Middle frontal gyrus (tissue), 1 donor: ENCODE measurements around the gene CNEP1R1.

ENCODE experiments used
- DNase-seq: peaks from one replicate; pipeline ENCODE4 v3.0.0-alpha.2; 2015; ENCODE audit warnings: low spot score; ENCODE audit errors: extremely low spot score

CNEP1R1 gene

DNA sequence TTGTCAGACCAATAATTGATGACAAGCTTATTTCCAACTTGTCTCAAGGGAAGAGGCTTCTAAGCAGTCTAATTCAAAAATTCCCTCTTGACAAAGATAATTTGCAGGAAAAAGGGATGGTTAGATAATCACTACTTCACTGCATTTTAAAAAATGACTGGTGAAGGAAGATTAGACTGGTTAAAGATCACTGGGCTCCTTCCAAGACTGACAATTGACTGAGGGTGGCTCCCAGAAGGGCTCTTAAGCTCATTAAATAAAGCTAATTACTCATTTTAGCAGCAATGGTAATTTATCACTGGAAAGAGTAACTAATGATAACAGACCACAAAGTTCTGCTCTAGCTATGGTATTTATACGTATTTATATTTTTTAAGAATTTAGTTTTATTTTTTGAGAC is 36.3 kb downstream of the CNEP1R1 start:
- no peak for DNase-seq

DNA sequence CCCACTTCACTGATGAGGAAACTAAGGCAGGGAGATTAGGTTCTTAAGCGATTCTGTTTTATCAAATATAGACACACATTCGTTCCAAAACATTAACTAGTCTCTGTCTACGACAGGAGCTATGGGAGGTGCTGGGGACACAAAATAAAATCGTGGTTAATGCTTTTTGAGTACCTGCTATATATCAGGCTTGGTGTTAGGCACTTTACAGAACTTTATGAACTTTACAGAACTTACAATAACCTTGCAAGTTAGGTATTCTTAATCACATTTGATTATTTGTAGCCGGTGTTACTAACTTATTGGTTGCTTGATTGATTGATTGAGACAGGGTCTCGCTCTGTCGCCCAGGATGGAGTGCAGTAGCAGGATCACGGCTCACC is 40.2 kb downstream of the CNEP1R1 start:
- DNase-seq = no peak

DNA sequence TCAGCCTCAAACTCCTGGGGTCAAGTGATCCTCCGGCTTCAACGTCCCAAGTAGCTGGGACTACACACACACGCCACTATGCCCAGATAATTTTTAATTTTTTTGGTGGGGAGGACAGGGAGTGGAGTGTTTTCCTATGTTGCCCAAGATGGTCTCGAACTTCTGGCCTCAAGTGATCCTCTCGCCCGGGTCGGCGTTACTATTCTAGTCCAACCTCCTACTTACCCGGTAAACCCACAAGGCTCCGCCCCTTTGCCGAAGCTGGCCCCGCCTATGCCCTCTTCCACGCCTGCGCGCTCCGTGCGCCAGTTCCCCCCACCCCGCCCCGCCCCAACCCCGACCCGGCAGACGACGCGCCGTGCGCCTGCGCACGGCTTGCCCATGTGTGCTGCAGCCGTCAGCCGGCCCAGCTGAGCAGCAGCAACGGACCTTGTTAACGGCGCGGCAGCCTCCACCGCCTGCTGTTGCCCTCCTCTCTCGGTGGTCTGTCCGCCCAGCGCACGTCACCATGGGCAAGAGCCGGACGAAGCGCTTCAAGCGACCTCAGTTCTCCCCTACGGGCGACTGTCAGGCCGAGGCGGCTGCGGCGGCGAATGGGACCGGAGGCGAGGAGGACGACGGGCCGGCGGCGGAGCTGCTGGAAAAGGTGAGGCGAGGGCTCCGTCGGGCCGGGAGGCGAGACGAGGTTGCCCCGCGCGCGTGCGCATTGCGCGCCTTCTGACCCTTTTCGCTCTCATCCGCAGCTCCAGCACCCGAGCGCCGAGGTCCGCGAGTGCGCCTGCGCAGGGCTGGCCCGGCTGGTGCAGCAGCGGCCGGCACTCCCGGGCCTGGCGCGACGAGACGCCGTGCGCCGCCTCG is 40.8 kb downstream of the CNEP1R1 start, which contains the start of gene HEATR3:
HEATR3 (plus strand) TSS at position 347 of the 858 bp plus-strand sequence; CDS start at position 509, 162 bp downstream.
- peak; percentile 82 for DNase-seq

DNA sequence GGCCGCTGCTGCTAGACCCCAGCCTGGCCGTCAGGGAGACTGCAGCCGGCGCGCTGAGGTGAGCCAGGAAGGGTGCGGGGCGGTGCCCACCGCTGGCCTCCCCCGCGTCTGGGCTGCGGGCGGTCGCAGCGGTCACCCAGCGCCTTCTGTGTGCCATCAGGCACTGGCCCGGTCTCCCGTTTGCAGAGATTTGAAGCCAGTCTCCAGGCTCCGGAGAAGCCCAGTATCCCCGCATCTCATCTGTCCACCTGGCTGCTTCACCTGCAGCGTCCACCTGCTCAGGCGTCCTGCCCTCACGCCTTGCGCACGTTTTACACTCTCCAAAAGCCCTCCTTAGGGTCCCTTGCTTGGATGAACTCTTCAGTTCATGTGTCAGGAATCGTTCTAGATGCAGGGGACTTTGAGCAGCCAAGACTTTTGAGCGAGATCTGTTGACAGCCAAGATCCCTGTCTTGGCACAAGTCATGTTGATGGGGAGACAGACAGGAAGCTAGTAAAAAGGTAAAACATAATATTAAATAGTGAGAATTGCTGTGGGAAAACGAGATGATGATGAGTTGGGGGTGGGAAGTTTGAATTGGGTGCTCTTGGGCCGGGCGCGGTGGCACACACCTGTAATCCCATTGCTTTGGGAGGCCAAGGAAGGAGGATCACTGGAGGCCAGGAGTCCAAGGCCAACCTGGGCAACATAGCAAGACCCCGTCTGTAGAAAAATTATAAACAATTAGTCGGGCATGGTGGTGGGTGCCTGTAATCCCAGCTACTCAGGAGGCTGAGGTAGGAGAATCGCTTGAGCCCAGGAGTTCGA is 41.7 kb downstream of the CNEP1R1 start:
- no peak for DNase-seq

DNA sequence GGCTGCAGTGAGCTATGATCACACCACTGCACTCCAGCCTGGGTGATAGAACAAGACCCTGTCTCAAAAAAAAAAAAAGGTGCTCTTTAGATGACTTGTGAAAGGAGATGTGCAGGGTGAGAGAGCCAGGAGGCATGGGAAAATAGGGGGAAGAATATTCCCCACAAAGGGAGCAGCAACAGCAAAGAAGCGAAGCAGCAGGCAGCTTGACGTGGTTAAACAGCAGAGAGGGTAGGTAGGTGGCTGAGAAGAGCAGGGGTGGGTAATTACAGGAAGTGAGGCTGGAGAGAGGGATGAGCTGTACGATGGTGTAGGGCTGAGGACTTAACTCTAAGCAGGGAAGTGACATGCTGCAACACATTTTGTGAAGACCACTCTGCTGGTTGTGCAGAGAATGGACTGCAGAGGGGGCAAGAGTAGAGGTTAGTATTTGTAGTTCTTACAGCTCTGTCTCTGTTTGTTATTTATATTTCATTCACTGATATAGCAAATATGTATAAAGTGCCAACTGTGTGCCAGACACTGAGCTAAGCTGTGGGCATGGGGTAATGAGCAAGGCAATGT is 42.3 kb downstream of the CNEP1R1 start:
- DNase-seq = no peak

DNA sequence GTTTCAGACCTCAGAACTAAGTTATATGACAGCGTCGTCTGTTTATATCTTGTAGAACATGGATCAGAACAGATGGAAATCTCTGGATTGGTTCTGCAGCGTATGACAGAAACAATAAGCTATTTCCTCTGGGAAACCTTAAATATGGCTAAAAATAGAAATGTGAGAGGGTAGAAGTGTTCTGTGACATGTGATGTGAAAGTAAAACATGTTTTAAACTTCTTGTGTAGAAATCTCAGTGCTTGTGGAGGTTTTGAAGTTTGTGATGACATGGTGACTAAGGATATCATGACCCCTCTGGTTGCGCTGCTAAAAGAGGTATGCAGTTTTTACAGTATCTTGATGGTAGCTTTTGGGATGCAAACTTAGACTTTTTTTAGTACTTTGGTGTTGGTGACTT is 43.5 kb downstream of the CNEP1R1 start:
- DNase-seq = no peak

DNA sequence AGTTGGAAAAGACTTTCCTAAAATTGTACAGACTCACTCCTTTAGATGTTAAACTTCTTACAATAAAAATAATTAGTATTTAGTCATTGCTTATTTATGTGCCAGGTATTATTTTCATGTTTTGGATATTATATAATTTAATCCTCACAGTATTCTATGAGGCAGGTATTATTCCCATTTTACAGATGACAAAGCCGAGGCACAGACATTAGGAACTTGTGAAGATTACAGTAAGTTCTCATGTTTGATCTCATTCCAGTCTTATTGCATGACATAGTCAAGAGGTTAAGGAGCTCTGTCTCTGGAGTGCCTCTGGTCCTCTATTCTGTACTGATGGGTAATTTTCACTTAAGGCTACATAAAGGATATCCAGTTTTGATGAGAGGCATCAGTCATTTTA is 44.0 kb downstream of the CNEP1R1 start:
- no peak for DNase-seq

DNA sequence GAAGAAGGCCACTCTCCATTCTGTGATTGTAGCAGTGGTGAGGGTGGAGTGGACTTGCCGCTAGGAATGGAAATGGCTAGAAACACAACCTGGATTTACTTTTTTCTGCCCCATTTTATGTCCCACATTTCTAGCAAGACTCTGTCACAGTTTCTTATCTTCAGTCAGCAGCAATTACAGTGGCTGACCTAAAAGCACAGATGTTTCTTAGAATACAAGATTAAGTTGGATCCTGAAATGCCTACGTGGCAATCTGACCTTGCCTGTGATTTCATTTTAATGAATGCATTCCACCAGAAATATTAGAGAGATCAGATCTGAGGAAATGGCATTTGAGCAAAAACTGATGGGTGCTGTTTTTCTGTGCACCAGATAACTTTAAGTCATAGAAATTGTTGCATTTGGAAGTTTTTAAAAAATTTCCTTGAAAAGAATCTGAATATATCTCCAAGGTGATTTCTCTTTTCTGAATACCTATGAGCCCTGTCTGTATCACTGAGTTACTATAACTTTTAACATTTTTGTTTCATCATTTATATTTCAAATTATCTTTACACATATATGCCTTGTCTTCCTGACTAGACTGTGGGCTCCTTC is 46.1 kb downstream of the CNEP1R1 start:
- no peak for DNase-seq

DNA sequence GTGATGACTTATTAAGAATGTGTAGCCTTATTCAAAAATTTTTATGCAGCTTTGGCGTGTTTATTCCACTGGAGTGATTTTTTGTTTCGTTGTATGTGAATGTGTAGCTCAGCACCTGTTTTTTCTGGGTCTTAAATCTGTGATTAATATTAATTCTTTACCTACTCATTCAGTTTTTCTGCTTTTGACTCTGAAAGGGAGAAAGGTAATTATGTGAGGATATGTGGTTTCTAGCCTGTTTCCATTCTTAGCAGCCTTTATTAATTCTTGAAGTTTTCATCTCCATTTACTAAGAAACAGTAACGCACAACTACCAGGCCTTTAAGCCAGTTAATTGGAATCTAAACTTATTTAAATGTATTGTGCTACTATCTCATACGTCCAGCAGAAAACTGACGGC is 47.7 kb downstream of the CNEP1R1 start:
- DNase-seq = no peak

DNA sequence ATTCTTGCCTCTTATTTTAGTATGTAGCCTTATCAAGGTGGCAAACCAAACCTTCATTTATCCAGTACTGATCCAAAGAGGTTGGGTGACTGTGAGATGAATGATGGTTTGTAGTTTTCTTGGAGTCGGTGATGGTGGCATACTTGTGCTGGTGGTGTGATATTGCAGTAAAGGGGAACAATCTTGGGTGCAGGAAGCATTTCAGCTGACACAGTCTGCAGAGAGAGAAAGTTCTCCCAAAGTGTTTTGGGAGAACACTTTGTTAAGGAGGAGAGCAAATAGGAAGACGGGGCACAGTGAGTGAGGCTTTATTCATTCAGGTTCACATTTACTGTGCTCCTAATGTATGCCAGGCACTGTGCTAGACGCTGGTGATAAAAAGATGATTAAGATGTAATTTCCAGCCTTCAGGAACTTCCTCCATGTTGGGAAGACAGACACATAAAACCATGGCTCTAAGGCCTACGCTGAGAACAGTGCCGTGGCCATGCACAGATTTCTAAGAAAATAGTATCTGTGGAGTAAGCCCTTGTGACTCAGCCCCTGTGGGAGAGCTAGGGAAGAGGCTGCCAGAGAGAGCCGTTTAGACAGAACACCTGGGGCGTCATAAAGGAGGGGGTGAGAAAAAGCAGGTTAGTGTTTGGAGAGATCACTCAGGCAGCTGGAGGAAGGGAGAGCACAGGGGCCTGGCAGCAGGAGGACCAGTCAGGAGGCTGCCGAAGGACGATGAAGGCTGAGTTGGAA is 54.5 kb downstream of the CNEP1R1 start:
- DNase-seq = no peak

DNA sequence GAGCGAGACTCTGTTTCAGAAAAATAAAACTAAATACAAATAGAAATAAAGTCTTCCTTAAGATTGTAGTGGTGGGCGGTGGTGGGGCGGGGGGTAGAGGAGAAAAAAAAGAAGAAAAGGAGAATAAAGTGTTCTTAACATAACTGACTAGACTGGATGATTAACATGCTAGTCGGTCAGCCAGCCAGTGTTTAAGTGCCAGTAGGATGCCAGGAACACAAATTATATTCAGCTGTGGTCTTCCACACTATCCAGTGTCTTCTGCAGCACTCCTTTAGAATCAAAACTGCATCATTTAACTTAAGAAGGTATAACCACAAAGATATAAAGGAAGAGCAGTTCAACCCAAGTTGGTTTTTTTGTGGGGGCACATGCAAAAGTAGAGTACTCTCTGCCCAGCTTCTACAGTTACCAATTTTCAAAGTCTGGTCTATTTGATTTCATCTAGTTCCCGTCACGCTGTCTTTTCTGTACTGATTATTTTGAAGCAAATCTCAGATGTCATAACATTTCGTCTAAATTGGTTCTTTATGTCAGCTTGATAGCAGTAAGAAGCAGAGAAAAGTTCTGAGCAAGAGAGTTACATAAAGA is 56.5 kb downstream of the CNEP1R1 start:
- no peak for DNase-seq

DNA sequence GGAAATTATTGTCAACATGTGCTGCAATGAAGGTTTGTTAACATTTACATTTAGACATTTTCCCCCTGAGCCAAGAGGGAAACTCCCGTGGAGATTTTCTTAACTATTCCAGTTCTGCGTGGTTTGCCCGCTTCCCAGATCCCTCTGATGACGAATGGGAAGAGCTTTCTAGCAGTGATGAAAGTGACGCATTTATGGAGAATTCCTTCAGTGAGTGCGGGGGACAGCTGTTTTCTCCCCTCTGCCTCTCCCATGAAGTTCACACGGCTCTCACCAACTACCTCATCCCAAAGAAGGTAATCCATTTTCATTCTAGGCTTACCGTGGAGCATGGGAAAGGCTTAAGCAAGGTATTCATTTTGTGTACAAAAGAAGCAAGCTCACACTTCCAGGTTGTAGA is 59.0 kb downstream of the CNEP1R1 start:
- DNase-seq = no peak

DNA sequence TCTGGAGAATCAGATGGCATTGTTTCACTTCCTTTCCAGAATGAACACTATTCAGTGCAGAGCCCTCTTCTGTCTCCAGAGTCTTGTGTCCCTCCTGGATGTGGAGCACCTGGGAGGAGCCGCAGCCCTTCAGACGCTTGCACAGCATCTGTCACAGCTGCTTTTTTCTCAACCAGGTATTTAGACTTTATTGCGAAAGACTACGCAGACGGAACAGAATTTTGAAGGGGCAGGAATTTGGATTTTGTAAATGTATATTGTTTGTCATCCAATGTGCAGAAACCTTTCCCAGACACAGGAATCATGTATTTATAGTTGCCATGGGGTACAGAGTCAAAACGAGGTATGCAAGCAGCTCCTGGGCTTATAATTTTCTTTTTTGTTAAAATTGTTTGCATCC is 61.2 kb downstream of the CNEP1R1 start:
- DNase-seq = no peak
